PC-9 (cell line): ENCODE results near the gene GRIK3. TPM values are rescaled to one million over a fixed set of nuclear protein-coding genes. Genes with fewer than 3 reads are reported as not detected.

ENCODE experiments used
- BruUV-seq: library from RNA; stranded (reverse); fragments of 400-500 nt; replicated peaks from 2 replicates; lab custom pipeline; 2021; lab: Mats Ljungman, UMichigan
- CTCF ChIA-PET: fragments of 300-600 bp; sonication (Branson Sonifier 250); formaldehyde crosslinking; loops from one replicate; lab custom pipeline; 2022; ENCODE audit warnings: antibody characterized with exemption; lab: Charles Lee
- POLR2A ChIA-PET: fragments of 300-600 bp; sonication (Branson Sonifier 250); formaldehyde crosslinking; loops from one replicate; lab custom pipeline; 2022; ENCODE audit warnings: antibody characterized with exemption; ENCODE audit not compliant: unreplicated experiment; lab: Charles Lee
- DNase-seq, 2 experiments: peaks; one replicate each; pipeline versions ENCODE4 v3.0.0 to v3.0.0-alpha.2; 2015 to 2022; ENCODE audit warnings: mixed read lengths in 1 of 2
- H2AFZ ChIP-seq: fragments of 200-600 bp; sonication (generic); 2 replicates; pipeline ENCODE4 v1.8.1; 2017; ENCODE audit warnings: antibody characterized with exemption
- H3F3A ChIP-seq: fragments of 200-600 bp; sonication (generic); 2 replicates; pipeline ENCODE4 v1.8.1; 2017; ENCODE audit warnings: antibody characterized with exemption, mild to moderate bottlenecking, low read depth; ENCODE audit not compliant: insufficient read depth
- H3K27ac ChIP-seq: fragments of 200-600 bp; sonication (generic); 2 replicates; pipeline ENCODE4 v1.6.1; 2016; ENCODE audit warnings: mixed run types
- H3K27me3 ChIP-seq: fragments of 200-600 bp; sonication (generic); 2 replicates; pipeline ENCODE4 v1.6.1; 2016; ENCODE audit warnings: low read depth, mixed run types; ENCODE audit not compliant: insufficient read depth
- H3K36me3 ChIP-seq: fragments of 200-600 bp; sonication (generic); 2 replicates; pipeline ENCODE4 v1.6.1; 2016; ENCODE audit warnings: low read depth, mixed run types
- H3K4me1 ChIP-seq: fragments of 200-600 bp; sonication (generic); replicated peaks from 2 replicates; pipeline ENCODE4 v1.6.1; 2016; ENCODE audit warnings: mixed run types; ENCODE audit not compliant: insufficient read depth
- H3K4me2 ChIP-seq: fragments of 200-600 bp; sonication (generic); 2 replicates; pipeline ENCODE4 v1.6.1; 2017; ENCODE audit warnings: mixed run types
- H3K4me3 ChIP-seq: fragments of 200-600 bp; sonication (generic); 2 replicates; pipeline ENCODE4 v1.6.1; 2016; ENCODE audit warnings: mixed run types
- H3K79me2 ChIP-seq: fragments of 200-600 bp; sonication (generic); 2 replicates; pipeline ENCODE4 v1.6.1; 2017; ENCODE audit warnings: low read depth, mixed run types
- H3K9me2 ChIP-seq: fragments of 200-600 bp; sonication (generic); 2 replicates; pipeline ENCODE4 v1.8.1; 2017; ENCODE audit warnings: mild to moderate bottlenecking; ENCODE audit not compliant: insufficient read depth
- H3K9me3 ChIP-seq: fragments of 200-600 bp; sonication (generic); 2 replicates; pipeline ENCODE4 v1.8.1; 2016; ENCODE audit warnings: low read depth; ENCODE audit not compliant: insufficient read depth
- H4K20me1 ChIP-seq: fragments of 200-600 bp; sonication (generic); 2 replicates; pipeline ENCODE4 v1.8.1; 2017; ENCODE audit not compliant: insufficient read depth
- CTCF ChIP-seq: fragments of 200-600 bp; sonication (generic); conservative IDR thresholded peaks from 2 replicates; pipeline ENCODE4 v1.6.1; 2017; ENCODE audit warnings: mixed run types, antibody characterized with exemption, mild to moderate bottlenecking, moderate library complexity
- EZH2 ChIP-seq: fragments of 200-600 bp; sonication (generic); IDR thresholded peaks from 2 replicates; pipeline ENCODE4 v1.8.0; 2017; ENCODE audit warnings: antibody characterized with exemption, low read depth
- intact Hi-C: fragments of 100-400 bp; cut with micrococcal nuclease; formaldehyde crosslinking; loops from one replicate; pipeline ENCODE4 v1.10.0; 2022; ENCODE audit not compliant: unreplicated experiment
- total RNA-seq: library from RNA; stranded (reverse); gene quantifications from 2 replicates; pipeline ENCODE4 v1.2.3, GENCODE V29; 2021

Gene GRIK3
- total RNA-seq, 1 experiment from 2014 or later: not detected

- no TSS peak for BruUV-seq
- no peak for TF ChIP-seq EZH2
- no peak overlapping the region for H3K4me3 ChIP-seq
- intact Hi-C loops: no loop called here
- H3F3A ChIP-seq: no peaks in the 10 kb centered on the region
- no peaks in the 10 kb centered on the region for H3K9me3 ChIP-seq
- no peaks in the 10 kb centered on the region for H3K79me2 ChIP-seq
- ChIA-PET POLR2A (no interaction called here), CTCF (no interaction called here)
- H3K36me3 ChIP-seq: no peaks in the 10 kb centered on the region
- DNase-seq: peak in 1 of 2 experiments; percentile 46
- H3K9me2 ChIP-seq: no peaks in the 10 kb centered on the region
- H3K27me3 ChIP-seq: peaks cover 10% of the 10 kb centered on the region; the same call in 1 of the 2 replicates
- H3K4me2 ChIP-seq: no peak overlapping the region
- no peak overlapping the region for H2AFZ ChIP-seq
- no peaks in the 10 kb centered on the region for H4K20me1 ChIP-seq
- H3K4me1 ChIP-seq: no peaks in the 10 kb centered on the region
- no peak overlapping the region for H3K27ac ChIP-seq
These were observed 110.0 kb downstream of the GRIK3 start for GRCh38 chr1:36924282-36924811.

GRCh38 chr1:36922593-36923426 is 111.5 kb downstream of the GRIK3 start:
- H3K27me3 ChIP-seq: peaks cover 14% of the 10 kb centered on the region; the same call in 1 of the 2 replicates
- no peaks in the 10 kb centered on the region for H3K9me3 ChIP-seq
- no TSS peak for BruUV-seq

GRCh38 chr1:36922071-36922470 is 112.2 kb downstream of the GRIK3 start:
- H2AFZ ChIP-seq: no peak overlapping the region
- H3K4me2 ChIP-seq: no peak overlapping the region
- DNase-seq: no peak
- H3K79me2 ChIP-seq: no peaks in the 10 kb centered on the region
- H3K4me1 ChIP-seq: no peaks in the 10 kb centered on the region
- no peaks in the 10 kb centered on the region for H3F3A ChIP-seq
- peaks cover 8% of the 10 kb centered on the region; the same call in 1 of the 2 replicates for H3K27me3 ChIP-seq
- no TSS peak for BruUV-seq
- H4K20me1 ChIP-seq: no peaks in the 10 kb centered on the region
- H3K9me2 ChIP-seq: no peaks in the 10 kb centered on the region
- ChIA-PET CTCF (no interaction called here), POLR2A (no interaction called here)
- H3K4me3 ChIP-seq: no peak overlapping the region
- no peaks in the 10 kb centered on the region for H3K36me3 ChIP-seq
- no peaks in the 10 kb centered on the region for H3K9me3 ChIP-seq
- TF ChIP-seq CTCF (no peak), EZH2 (no peak)
- intact Hi-C loops: no loop called here
- H3K27ac ChIP-seq: no peak overlapping the region

More at GRCh38 chr1:36922593-36923426, 111.5 kb downstream of the GRIK3 start:
- intact Hi-C loops: no loop called here
- DNase-seq: no peak
- Histone ChIP-seq H3K4me2 (no peak overlapping the region), H3K4me3 (no peak overlapping the region), H4K20me1 (no peaks in the 10 kb centered on the region), H3K4me1 (no peaks in the 10 kb centered on the region), H3K36me3 (no peaks in the 10 kb centered on the region), H2AFZ (no peak overlapping the region), H3K27ac (no peak overlapping the region), H3K9me2 (no peaks in the 10 kb centered on the region), H3K79me2 (no peaks in the 10 kb centered on the region), H3F3A (no peaks in the 10 kb centered on the region)
- ChIA-PET CTCF (no interaction called here), POLR2A (no interaction called here)
- TF ChIP-seq EZH2 (no peak), CTCF (no peak)
